ENCODE measurements around the gene CASQ2. TPM values are rescaled to one million over a fixed set of nuclear protein-coding genes. Genes with fewer than 3 reads are reported as not detected.

Gene CASQ2
- total RNA-seq, 4 donors from 2014 or later = 0.19 to 4.9 (median 2.0) TPM

GRCh38 chr1:115685029-115685705 lies 83.3 kb downstream of the CASQ2 start:
- intact Hi-C loops (cut with DNase I; ENCODE audit: low total_unique reads) = no loop called here
- H3K4me3 ChIP-seq (ENCODE audit: low read depth, poor library complexity, severe bottlenecking) = no peak overlapping the region
- TF ChIP-seq POLR2A (IDR thresholded peaks at IDR 0.05) (no peak), CTCF (IDR thresholded peaks at IDR 0.05) (no peak)
- WGBS, 2 donors = 88 to 89% methylated on average over 14 of the region's 14 CpGs
- no peak for DNase-seq (ENCODE audit: low spot score in 2 of 2)

DNA sequence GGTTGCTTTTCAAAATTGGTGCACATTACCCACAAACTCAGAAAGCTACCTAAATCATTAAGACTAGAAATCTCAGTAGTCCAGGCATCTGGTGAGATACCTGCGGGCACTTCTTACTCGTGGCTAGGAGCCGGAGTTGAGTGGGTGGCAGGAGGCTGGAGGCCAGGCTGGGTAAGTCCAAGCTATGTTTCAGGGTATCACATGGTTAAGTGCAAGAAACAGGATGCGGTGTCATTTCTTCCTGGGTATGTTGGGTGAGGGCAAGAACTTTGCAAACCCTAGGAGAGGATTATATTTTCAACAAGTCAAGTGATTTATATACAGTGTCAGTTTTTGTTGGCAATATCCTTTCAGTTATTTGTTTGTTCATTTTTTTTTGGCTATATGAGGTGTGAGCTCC lies 85.7 kb downstream of the CASQ2 start:
- intact Hi-C loops (cut with DNase I; ENCODE audit: low total_unique reads) = no loop called here
- WGBS, 2 donors = 86 to 89% methylated on average over 4 of the region's 4 CpGs

GRCh38 chr1:115680730-115681111 lies 87.8 kb downstream of the CASQ2 start:
- no peak overlapping the region for H3K4me3 ChIP-seq (ENCODE audit: low read depth, poor library complexity, severe bottlenecking)
- DNase-seq (ENCODE audit: low spot score in 2 of 2) = no peak
- WGBS, 2 donors = 92 to 96% methylated on average over 5 of the region's 5 CpGs
- TF ChIP-seq CTCF (IDR thresholded peaks at IDR 0.05) = no peak
- no peak for TF ChIP-seq POLR2A (IDR thresholded peaks at IDR 0.05)
- intact Hi-C loops (cut with DNase I; ENCODE audit: low total_unique reads) = no loop called here

More for the DNA sequence above, 85.7 kb downstream of the CASQ2 start:
- no peak for TF ChIP-seq POLR2A (IDR thresholded peaks at IDR 0.05)
- no peak for TF ChIP-seq CTCF (IDR thresholded peaks at IDR 0.05)
- DNase-seq (ENCODE audit: low spot score in 2 of 2) = no peak
- H3K4me3 ChIP-seq (ENCODE audit: low read depth, poor library complexity, severe bottlenecking) = no peak overlapping the region

DNA sequence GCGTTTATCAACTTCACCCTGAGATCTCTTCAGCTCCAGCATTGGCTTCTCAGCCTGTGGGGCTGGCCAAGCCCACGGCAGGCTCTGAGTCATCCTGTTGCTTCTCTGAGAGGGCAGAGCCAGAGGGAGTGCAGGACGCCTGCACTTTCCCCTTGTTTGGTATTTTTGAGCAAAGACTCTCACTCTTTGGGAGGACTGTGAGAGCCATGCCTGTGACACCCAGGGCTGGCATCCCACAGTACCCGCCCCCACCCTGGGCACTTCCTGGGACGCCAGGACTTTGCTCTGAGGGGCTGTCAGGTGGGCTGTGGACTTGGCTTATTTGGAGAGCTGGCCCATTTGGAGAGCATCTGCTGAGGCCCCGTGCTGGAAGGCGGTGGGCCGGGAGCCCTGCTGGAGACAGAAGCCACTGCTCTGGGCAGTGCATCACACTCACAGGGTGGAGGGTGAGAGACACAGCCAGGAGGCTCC lies 89.3 kb downstream of the CASQ2 start:
- WGBS, 2 donors = 20 to 27% methylated on average over 5 to 6 of the region's 8 CpGs
- TF ChIP-seq POLR2A (IDR thresholded peaks at IDR 0.05) = no peak
- no peak for TF ChIP-seq CTCF (IDR thresholded peaks at IDR 0.05)
- no peak overlapping the region for H3K4me3 ChIP-seq (ENCODE audit: low read depth, poor library complexity, severe bottlenecking)
- DNase-seq (ENCODE audit: low spot score in 2 of 2) = peak; percentile 49 to 86
- intact Hi-C loops (cut with DNase I; ENCODE audit: low total_unique reads) = no loop called here

GRCh38 chr1:115678141-115678540 lies 90.4 kb downstream of the CASQ2 start:
- H3K4me3 ChIP-seq (ENCODE audit: low read depth, poor library complexity, severe bottlenecking) = no peak overlapping the region
- DNase-seq (ENCODE audit: low spot score in 2 of 2) = no peak
- intact Hi-C loops (cut with DNase I; ENCODE audit: low total_unique reads) = no loop called here
- TF ChIP-seq POLR2A (IDR thresholded peaks at IDR 0.05) (no peak), CTCF (IDR thresholded peaks at IDR 0.05) (no peak)
- 64 to 73% methylated on average over 5 of the region's 5 CpGs for WGBS, 2 donors

DNA sequence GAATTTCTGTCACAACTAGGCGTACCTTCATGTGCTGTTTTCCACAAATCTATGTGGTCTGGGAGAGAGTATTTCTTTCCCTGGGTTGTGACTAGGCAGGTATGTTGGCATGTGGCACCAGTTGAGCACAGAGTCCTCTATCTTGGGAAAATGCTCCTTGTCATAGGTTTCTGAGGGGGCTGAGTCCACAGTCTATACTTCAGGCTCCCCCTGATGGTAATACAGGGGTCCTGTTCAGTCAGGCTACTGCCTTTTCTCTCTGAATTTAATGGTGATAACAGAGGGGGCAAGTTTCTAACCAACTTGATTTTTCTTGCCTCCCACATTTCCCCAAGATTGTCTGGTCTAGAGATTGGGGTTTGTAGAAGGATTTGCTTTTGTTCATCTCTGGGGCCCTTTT lies 90.9 kb downstream of the CASQ2 start:
- WGBS, 2 donors = 80 to 100% methylated on average over 1 of the region's 1 CpG
- no peak for DNase-seq (ENCODE audit: low spot score in 2 of 2)
- TF ChIP-seq CTCF (IDR thresholded peaks at IDR 0.05) (no peak), POLR2A (IDR thresholded peaks at IDR 0.05) (no peak)
- no peak overlapping the region for H3K4me3 ChIP-seq (ENCODE audit: low read depth, poor library complexity, severe bottlenecking)
- intact Hi-C loops (cut with DNase I; ENCODE audit: low total_unique reads) = no loop called here
